OCI-LY7 (cell line): ENCODE results near the gene KCNJ14. TPM values are rescaled to one million over a fixed set of nuclear protein-coding genes. Genes with fewer than 3 reads are reported as not detected.

Experiments used
- BruUV-seq: library from RNA; stranded (reverse); fragments of 400-500 nt; replicated peaks from 2 replicates; lab custom pipeline; 2021; lab: Mats Ljungman, UMichigan
- CTCF ChIA-PET: fragments of 300-600 bp; sonication (Branson Sonifier 250); formaldehyde crosslinking; loops from one replicate; lab custom pipeline; 2022; ENCODE audit warnings: antibody characterized with exemption; ENCODE audit not compliant: unreplicated experiment; lab: Charles Lee
- POLR2A ChIA-PET: fragments of 300-600 bp; sonication (Branson Sonifier 250); formaldehyde crosslinking; loops from one replicate; lab custom pipeline; 2022; ENCODE audit warnings: antibody characterized with exemption; lab: Charles Lee
- DNase-seq: peaks from one replicate; pipeline ENCODE4 v3.0.0-alpha.2; 2015; ENCODE audit warnings: low spot score
- H2AFZ ChIP-seq: fragments of 200-600 bp; sonication (generic), shearing (Covaris generic); 2 replicates; pipeline ENCODE4 v1.6.1; 2014; ENCODE audit warnings: mild to moderate bottlenecking, antibody characterized with exemption, low read length, moderate library complexity
- H3K27ac ChIP-seq: fragments of 200-600 bp; sonication (generic); 2 replicates; pipeline ENCODE4 v1.5.1; 2014; ENCODE audit warnings: mixed run types, low read depth, mild to moderate bottlenecking, moderate library complexity, low read length, inconsistent platforms; ENCODE audit not compliant: poor library complexity, severe bottlenecking
- H3K36me3 ChIP-seq: fragments of 200-600 bp; sonication (generic); 2 replicates; pipeline ENCODE4 v1.6.1; 2014; ENCODE audit warnings: mild to moderate bottlenecking, antibody characterized with exemption, low read length, moderate library complexity, mixed read lengths; ENCODE audit not compliant: insufficient read depth
- H3K4me1 ChIP-seq: fragments of 200-600 bp; sonication (generic); 2 replicates; pipeline ENCODE4 v1.5.1; 2014; ENCODE audit warnings: mild to moderate bottlenecking, low read length; ENCODE audit not compliant: insufficient read depth, poor library complexity, severe bottlenecking
- H3K4me2 ChIP-seq: fragments of 200-600 bp; sonication (generic); 2 replicates; pipeline ENCODE4 v1.6.1; 2014; ENCODE audit warnings: mild to moderate bottlenecking, low read length
- H3K4me3 ChIP-seq: fragments of 200-600 bp; sonication (generic); 2 replicates; pipeline ENCODE4 v1.5.1; 2014; ENCODE audit warnings: mild to moderate bottlenecking, low read depth, low read length; ENCODE audit not compliant: poor library complexity, severe bottlenecking
- H3K79me2 ChIP-seq: fragments of 200-600 bp; sonication (generic); 2 replicates; pipeline ENCODE4 v1.6.1; 2016; ENCODE audit warnings: low read depth, mild to moderate bottlenecking, low read length, moderate library complexity, mixed read lengths; ENCODE audit not compliant: insufficient read depth
- H3K9me2 ChIP-seq: fragments of 200-600 bp; sonication (generic); 2 replicates; pipeline ENCODE4 v1.6.1; 2016; ENCODE audit warnings: mild to moderate bottlenecking, low read length, mixed read lengths; ENCODE audit not compliant: insufficient read depth
- H3K9me3 ChIP-seq: fragments of 200-600 bp; sonication (generic); 2 replicates; pipeline ENCODE4 v1.6.1; 2014; ENCODE audit warnings: mild to moderate bottlenecking, mixed run types, low read length, mixed read lengths
- H4K20me1 ChIP-seq: fragments of 200-600 bp; sonication (generic); 2 replicates; pipeline ENCODE4 v1.6.1; 2014; ENCODE audit warnings: mild to moderate bottlenecking, antibody characterized with exemption, low read length, moderate library complexity, mixed read lengths; ENCODE audit not compliant: insufficient read depth
- CTCF ChIP-seq: fragments of 200-600 bp; sonication (generic); conservative IDR thresholded peaks from 2 replicates; pipeline ENCODE4 v1.5.1; 2014; ENCODE audit warnings: mild to moderate bottlenecking, antibody characterized with exemption, low read length, moderate library complexity, mixed read lengths
- EZH2phosphoT487 ChIP-seq: fragments of 200-600 bp; sonication (generic); IDR thresholded peaks from 2 replicates; pipeline ENCODE4 v1.6.1; 2018; ENCODE audit warnings: low read depth, borderline replicate concordance, mild to moderate bottlenecking, mixed run types, antibody characterized with exemption, low read length, moderate library complexity, mixed read lengths
- intact Hi-C: fragments of 100-400 bp; cut with micrococcal nuclease; formaldehyde crosslinking; loops from one replicate; pipeline ENCODE4 v1.10.0; 2022; ENCODE audit not compliant: unreplicated experiment
- total RNA-seq, 2 experiments: library from RNA; depleted of rRNA in 1 of 2; stranded (reverse); fragments of >200 nt in 1 of 2; shearing (Covaris generic) in 1 of 2; gene quantifications; 2 replicates each; pipeline ENCODE4 v1.2.3, GENCODE V29; 2014 to 2022

KCNJ14 gene
- total RNA-seq, 2 experiments from 2014 or later: 0.85 to 2.6 TPM

- DNase-seq: no peak
- POLR2A ChIA-PET: interaction anchor here (0.6 kb wide), 1 partner anchor 71 kb away, joined by 5 read pairs; no protein-coding TSS in a partner anchor
- intact Hi-C loops: no loop called here
- Histone ChIP-seq H3K4me2 (no peak overlapping the region), H3K36me3 (no peaks in the 10 kb centered on the region), H4K20me1 (no peaks in the 10 kb centered on the region), H3K4me1 (peaks cover 23% of the 10 kb centered on the region), H3K9me2 (no peaks in the 10 kb centered on the region), H3K9me3 (no peaks in the 10 kb centered on the region), H2AFZ (no peak overlapping the region), H3K4me3 (no peak overlapping the region), H3K27ac (no peak overlapping the region), H3K79me2 (no peaks in the 10 kb centered on the region)
- TF ChIP-seq CTCF (no peak), EZH2phosphoT487 (no peak)
- BruUV-seq: no TSS peak
- CTCF ChIA-PET: no interaction called here
Measured at GRCh38 chr19:48507911-48508439, 52.6 kb downstream of the KCNJ14 start.

GRCh38 chr19:48508729-48509411 lies 53.5 kb downstream of the KCNJ14 start:
- H3K9me3 ChIP-seq: no peaks in the 10 kb centered on the region
- H2AFZ ChIP-seq: no peak overlapping the region
- H3K9me2 ChIP-seq: no peaks in the 10 kb centered on the region
- TF ChIP-seq CTCF (no peak), EZH2phosphoT487 (no peak)
- no TSS peak for BruUV-seq
- CTCF ChIA-PET: no interaction called here
- H3K27ac ChIP-seq: no peak overlapping the region
- POLR2A ChIA-PET: interaction anchor here (0.6 kb wide), 2 partner anchors 33 to 70 kb away, joined by 3 to 5 read pairs; no protein-coding TSS in a partner anchor
- no peaks in the 10 kb centered on the region for H3K36me3 ChIP-seq
- no peak overlapping the region for H3K4me3 ChIP-seq
- H3K4me1 ChIP-seq: peaks cover 27% of the 10 kb centered on the region
- intact Hi-C loops: no loop called here
- H3K79me2 ChIP-seq: no peaks in the 10 kb centered on the region
- no peak overlapping the region for H3K4me2 ChIP-seq
- no peaks in the 10 kb centered on the region for H4K20me1 ChIP-seq
- no peak for DNase-seq
